Activated CD8-positive, alpha-beta memory T cell treated with anti-CD3 and anti-CD28 coated beads for 4 hours (primary cell): ENCODE data around the gene RGS12.

Experiments used
- DNase-seq, 2 donors: peaks; one replicate each; pipeline ENCODE4 v3.0.0-alpha.2; 2020; ENCODE audit warnings: low read depth in 2 of 2

RGS12 gene

GRCh38 chr4:3253808-3254207, 39.0 kb upstream of the RGS12 start:
- no peak for DNase-seq

- no peak for DNase-seq
Measured at GRCh38 chr4:3254302-3255131, 38.3 kb upstream of the RGS12 start.

DNA sequence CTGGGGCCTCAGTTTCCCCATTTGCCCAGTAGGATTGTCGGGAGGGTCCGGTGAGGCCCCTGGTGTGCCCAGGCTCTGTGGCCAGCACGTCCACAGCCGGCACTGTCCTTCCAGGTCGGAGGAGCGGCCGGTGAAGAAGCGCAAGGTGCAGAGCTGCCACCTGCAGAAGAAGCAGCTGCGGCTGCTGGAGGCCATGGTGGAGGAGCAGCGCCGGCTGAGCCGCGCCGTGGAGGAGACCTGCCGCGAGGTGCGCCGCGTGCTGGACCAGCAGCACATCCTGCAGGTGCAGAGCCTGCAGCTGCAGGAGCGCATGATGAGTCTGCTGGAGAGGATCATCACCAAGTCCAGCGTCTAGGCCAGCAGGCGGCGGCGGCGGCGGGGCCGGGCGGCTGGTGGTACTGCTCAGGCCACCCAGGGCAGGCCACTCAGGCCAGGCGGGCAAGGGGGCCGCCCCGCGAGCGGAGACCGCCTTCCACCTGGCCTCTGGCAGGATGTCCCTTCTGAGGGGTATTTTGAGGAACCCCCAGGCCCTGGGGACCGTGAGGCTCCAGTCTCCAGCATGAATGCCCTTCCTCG, 37.1 kb upstream of the RGS12 start:
- no peak for DNase-seq

DNA sequence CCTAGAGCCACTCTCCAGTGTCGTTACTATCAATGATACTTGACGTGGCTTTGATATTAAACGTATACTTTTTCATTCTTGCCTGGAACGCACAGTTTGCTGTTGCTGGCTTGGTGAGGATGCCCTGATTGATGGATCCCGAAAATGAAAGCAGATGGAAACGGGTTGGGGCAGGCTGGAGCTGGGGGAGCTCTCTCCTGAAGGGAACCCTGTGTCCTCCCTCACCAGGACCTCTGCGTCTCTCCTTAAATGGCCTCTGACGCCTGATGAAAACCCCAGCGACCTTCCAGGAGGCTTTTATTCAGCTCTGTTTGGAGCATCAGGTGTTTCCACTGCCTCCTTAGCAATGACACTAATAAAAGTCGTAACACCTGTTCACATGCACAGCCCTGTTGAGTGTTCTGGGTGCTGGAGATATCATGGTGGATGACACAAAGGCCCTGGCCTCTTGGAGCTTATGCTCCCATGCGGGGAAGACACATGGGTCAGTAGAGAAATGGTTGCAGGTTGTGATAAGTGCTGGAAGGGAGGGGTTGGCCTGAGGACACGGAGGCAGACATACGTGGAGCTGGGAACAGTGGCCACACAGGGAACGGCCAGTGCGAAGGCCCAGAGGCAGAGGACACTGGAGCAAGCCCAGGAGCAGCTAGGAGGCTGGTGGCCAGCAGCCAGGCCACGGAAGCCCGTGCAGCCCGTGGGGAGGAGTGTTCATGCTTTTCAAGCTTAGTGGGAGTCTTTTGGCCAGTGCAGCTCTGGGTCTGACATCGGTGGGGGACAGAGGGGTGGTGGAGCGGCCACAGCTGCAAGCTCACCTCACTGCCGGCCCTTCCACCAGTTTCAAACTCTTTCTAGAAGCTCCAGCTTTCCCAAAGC, 36.4 kb upstream of the RGS12 start:
- no peak for DNase-seq

DNA sequence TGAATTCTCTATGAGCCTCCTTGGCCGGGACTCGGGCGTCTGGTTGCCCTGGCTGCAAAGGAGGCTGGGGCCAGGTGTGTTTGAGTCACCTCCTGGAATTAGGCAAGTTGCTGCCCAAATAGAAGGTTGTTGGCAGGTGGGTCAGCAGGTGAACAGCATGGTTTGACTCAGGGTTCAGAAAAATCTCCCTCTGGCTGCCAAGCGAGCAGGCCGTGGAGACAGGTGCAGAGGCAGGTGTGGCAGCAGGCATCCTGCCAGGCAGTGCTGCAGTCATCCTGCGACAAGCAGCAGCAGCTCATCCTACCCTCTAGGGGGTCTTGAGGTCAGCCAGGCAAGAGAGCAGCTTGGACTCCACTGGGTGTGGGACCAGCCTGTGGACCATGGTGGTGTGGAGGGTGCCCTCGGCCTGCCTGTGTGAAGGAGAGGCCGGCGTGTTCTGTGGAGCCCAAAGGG, 35.7 kb upstream of the RGS12 start:
- no peak for DNase-seq

DNA sequence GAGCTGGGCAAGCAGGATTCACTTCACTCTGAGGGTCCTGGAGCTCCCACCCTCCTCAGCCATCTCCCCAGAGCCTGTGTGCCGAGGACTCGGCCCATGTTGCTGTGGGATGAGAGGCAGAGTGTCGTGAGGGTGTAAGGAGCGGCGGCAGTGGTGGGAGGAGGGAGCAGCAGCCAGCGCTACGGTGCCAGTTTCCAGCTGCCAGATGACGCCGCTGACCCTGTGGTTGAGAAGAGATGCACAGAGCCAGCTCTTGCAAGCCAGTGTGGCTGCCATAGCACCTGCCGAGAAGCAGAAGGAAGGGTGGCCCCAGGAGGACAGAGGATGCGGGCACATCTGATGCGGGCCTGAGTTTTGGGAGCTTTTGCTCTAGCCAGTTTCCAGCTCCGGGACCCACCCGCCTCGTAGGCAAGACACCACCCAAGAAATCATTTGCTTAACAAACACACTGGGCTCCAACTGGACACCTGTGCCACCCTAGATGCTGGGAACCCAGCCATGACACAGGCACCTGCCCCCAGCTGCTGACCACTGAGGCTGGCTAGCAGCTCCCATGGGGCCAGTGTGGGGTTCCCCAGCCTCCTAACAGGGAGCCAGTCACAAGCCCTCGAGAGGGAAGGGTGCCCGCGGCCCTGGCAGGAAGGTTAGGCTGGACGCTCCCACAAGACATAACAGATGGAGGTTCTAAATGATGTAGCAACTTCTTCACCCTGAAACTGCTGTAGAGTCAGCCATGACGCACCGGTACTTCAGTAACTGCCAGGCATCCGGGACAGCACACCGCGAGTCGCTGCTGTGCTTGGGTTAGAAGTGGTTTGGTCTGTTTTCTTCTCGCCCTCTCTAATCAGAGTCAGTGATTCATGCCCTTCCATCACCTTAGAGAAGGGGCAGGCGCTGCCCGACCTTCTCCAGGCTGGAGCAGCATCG, 35.0 kb upstream of the RGS12 start:
- no peak for DNase-seq

DNA sequence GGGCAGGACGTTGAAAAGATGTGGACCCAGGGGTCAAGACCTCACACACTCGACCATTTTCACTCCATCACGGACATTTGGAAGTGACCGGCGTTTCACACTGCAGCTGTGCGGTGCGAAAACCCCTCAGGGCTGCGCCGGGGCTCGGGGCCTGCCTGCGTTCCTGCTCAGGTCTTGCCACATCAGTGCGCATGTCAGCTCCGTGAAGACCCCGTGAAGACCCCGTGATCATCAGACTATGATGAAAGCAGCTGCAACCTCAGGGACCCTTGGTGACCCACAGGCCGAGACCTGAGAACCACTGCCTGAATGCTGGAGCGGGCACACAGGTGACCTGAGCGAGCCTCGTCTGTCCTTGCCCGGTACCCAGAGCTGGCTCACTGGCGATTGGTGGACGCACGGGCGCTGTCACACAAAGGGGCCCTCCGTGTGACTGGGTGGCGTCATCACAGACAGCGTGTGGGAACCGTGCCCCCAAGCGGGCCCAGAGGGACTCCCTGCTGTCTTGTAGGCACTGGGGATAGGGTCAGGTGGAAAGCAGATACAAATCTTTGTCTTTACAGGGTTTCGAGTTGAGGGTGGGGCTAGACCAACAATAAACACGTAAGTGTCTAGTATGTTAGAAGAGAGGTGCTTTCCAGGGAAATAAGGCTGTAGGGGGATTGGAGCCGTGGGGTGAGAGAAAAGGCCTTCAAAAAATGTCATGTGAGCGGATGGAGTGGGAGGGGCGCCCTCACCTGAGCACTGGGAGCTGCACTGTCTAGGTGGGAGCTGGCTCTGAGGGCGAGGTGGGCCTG, 31.2 kb upstream of the RGS12 start:
- no peak for DNase-seq

- no peak for DNase-seq
Measured at GRCh38 chr4:3262208-3263052, 30.4 kb upstream of the RGS12 start.

- DNase-seq = no peak
Measured at GRCh38 chr4:3263053-3263875, 29.6 kb upstream of the RGS12 start.

- DNase-seq = no peak
Measured at GRCh38 chr4:3263876-3264193, 29.0 kb upstream of the RGS12 start.

DNA sequence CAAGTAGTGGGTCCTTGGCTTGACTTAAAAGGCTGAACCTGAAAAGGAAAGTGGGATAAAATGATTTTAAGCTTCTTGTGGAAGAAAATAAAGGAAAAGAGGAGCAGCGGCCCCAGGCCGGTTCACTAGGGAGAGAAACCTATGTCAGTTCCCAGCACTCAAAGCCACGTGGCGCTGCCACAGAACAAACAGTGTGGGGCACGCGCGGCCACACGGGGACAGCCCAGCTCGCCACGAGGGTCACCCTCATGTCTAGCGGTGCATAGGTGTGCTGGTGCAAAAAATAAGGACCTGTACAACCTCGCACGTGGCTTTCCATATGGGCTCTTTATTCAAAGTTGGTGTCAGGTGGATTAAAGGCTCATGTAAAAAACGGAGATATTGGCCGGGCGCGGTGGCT, 26.7 kb upstream of the RGS12 start:
- DNase-seq = no peak

- DNase-seq = no peak
Measured at GRCh38 chr4:3267576-3268394, 25.0 kb upstream of the RGS12 start.

- DNase-seq = no peak
Measured at GRCh38 chr4:3268395-3269104, 24.3 kb upstream of the RGS12 start.

- no peak for DNase-seq
Measured at GRCh38 chr4:3269105-3269927, 23.5 kb upstream of the RGS12 start.

GRCh38 chr4:3269991-3270611, 22.7 kb upstream of the RGS12 start:
- no peak for DNase-seq

DNA sequence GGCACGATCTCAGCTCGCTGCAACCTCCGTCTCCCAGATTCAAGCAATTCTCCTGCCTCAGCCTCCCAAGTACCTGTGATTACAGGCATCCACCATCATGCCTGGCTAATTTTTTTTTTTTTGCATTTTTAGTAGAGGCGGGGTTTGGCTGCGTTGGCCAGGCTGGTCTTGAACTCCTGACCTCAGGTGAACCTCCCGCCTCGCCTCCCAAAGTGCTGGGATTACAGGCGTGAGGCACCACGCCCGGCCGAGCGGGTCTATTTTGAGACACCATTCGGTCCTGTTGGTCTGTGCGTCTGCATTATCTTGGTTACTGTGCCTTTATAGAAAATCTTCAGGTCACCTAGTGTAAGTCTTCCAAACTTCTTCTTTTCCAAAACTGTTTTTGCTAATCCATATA, 21.7 kb upstream of the RGS12 start:
- no peak for DNase-seq
